ENCODE results near the gene LPIN1. TPM values are rescaled to one million over a fixed set of nuclear protein-coding genes. Genes with fewer than 3 reads are reported as not detected.
"Not testable (repeated sequence)": the region's sequence is repeated elsewhere in the genome, so short reads cannot be mapped to it uniquely, and the experiment has no call there.

Gene LPIN1
- total RNA-seq, 1 donor from 2014 or later: 23.4 TPM

DNA sequence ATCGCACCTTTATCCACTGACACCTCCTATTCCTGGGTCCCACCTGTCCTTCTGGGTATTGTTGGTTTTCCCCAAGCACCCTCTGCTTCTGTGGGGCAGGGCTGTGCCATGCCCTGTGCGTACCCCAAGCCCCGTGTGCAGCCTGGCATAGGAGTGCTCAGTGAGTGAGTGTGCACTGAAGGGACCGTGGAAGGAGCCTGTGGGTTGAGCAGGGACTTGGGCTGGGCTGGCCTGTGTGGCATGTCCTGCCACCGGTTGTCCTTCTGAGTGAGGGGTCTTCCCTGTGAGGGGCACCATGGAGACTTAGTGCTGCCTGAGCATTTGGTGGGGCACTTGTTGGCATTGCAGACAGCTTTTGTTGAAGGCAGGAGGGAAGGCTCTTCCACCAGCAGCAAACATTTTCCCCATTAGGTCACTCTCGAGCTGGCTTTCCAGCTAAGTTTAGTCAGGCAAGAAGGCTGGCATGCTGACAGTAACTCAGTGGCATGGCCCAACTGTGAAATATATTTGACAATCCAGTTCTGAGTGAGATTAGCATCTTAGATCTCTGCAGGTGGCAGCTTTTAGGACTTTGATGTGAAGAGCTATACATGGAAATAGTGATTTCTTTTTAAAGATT lies 64.7 kb downstream of the LPIN1 start:
- Histone ChIP-seq H3K9ac (ENCODE audit: low read length) (no peak overlapping the region), H3K27me3 (ENCODE audit: insufficient read depth, low read length) (no peaks in the 10 kb centered on the region), H3K4me2 (ENCODE audit: low read length) (no peak overlapping the region), H3K4me1 (ENCODE audit: insufficient read depth, low read length) (no peaks in the 10 kb centered on the region), H3K27ac (ENCODE audit: low read depth, low read length) (no peak overlapping the region), H3K79me2 (ENCODE audit: insufficient read depth, low read length) (no peaks in the 10 kb centered on the region), H3K4me3 (ENCODE audit: insufficient read depth, low read depth, low read length) (no peak overlapping the region), H3K36me3 (ENCODE audit: insufficient read depth, low read length) (peaks cover 20% of the 10 kb centered on the region), H2AFZ (ENCODE audit: low read depth, low read length) (no peak overlapping the region), H4K20me1 (ENCODE audit: insufficient read depth, low read length) (peaks cover 21% of the 10 kb centered on the region), H3K9me3 (ENCODE audit: insufficient read depth, low read depth, low read length) (no peaks in the 10 kb centered on the region)
- no peak for TF ChIP-seq EZH2 (IDR thresholded peaks at IDR 0.05; ENCODE audit: insufficient read depth, low read length)
- TF ChIP-seq, protein P1, sequence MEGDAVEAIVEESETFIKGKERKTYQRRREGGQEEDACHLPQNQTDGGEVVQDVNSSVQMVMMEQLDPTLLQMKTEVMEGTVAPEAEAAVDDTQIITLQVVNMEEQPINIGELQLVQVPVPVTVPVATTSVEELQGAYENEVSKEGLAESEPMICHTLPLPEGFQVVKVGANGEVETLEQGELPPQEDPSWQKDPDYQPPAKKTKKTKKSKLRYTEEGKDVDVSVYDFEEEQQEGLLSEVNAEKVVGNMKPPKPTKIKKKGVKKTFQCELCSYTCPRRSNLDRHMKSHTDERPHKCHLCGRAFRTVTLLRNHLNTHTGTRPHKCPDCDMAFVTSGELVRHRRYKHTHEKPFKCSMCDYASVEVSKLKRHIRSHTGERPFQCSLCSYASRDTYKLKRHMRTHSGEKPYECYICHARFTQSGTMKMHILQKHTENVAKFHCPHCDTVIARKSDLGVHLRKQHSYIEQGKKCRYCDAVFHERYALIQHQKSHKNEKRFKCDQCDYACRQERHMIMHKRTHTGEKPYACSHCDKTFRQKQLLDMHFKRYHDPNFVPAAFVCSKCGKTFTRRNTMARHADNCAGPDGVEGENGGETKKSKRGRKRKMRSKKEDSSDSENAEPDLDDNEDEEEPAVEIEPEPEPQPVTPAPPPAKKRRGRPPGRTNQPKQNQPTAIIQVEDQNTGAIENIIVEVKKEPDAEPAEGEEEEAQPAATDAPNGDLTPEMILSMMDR (IDR thresholded peaks at IDR 0.05; ENCODE audit: insufficient read depth, low read depth, low read length): no peak
- no peaks in the 10 kb centered on the region for H3K4me1 Mint-ChIP-seq (ENCODE audit: low read depth, unreplicated experiment)
- peaks cover 40% of the 10 kb centered on the region for H3K36me3 Mint-ChIP-seq (ENCODE audit: low read depth, unreplicated experiment)
- DNase-seq (ENCODE audit: low read depth) (no peak), FAIRE-seq (no peak)
- H3K9me3 Mint-ChIP-seq (ENCODE audit: unreplicated experiment): peaks cover 2% of the 10 kb centered on the region
- H3K27me3 Mint-ChIP-seq (ENCODE audit: low read depth, unreplicated experiment): no peaks in the 10 kb centered on the region
- H3K27ac Mint-ChIP-seq (ENCODE audit: unreplicated experiment): no peak overlapping the region
- no peak overlapping the region for H3K4me3 Mint-ChIP-seq (ENCODE audit: unreplicated experiment)

DNA sequence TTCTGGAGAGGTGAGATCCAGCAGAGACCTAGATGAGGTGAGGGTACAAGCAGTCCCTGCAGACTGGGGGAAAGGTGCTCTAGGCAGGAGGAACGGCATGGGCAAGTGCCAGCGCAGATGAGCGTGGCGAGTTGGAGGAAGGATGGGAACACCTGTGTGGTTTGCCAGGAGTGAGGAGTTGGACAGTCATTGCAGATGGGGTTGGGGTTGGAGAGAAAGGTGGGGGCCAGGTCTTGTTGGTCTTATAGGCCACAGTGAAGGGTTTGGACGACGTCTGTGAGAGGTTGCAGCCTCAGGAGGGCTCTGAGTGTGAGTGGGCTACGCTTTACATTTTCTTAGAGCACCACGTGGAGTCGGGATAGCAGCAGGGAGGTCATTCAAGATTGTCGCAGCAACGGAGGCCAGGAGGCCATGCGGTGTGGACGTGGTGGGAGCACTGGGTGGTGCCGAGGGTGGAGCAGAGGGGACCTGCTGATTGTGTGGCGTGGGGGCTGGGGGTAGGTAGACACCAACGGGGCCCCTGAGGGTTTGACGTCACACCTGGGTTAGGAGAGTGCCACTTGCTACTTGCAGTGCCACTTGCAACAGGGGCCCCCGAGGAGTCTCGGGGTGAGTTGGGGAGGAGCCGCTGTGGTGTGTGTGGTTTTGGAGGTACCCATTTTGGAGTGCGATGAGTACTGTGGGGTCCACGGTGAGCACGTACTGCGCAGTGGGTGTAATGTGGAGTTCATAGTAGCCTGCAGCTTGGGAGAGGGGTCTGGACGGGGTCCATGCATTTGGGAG lies 66.2 kb downstream of the LPIN1 start:
- Histone ChIP-seq H3K36me3 (ENCODE audit: insufficient read depth, low read length) (peaks cover 17% of the 10 kb centered on the region), H3K79me2 (ENCODE audit: insufficient read depth, low read length) (no peaks in the 10 kb centered on the region), H3K27me3 (ENCODE audit: insufficient read depth, low read length) (no peaks in the 10 kb centered on the region), H3K4me2 (ENCODE audit: low read length) (no peak overlapping the region), H3K4me3 (ENCODE audit: insufficient read depth, low read depth, low read length) (no peak overlapping the region), H2AFZ (ENCODE audit: low read depth, low read length) (no peak overlapping the region), H3K9ac (ENCODE audit: low read length) (no peak overlapping the region), H3K4me1 (ENCODE audit: insufficient read depth, low read length) (no peaks in the 10 kb centered on the region), H3K9me3 (ENCODE audit: insufficient read depth, low read depth, low read length) (no peaks in the 10 kb centered on the region), H3K27ac (ENCODE audit: low read depth, low read length) (no peak overlapping the region), H4K20me1 (ENCODE audit: insufficient read depth, low read length) (peaks cover 21% of the 10 kb centered on the region)
- FAIRE-seq (no peak), DNase-seq (ENCODE audit: low read depth) (no peak)
- no peak overlapping the region for H3K4me3 Mint-ChIP-seq (ENCODE audit: unreplicated experiment)
- H3K27ac Mint-ChIP-seq (ENCODE audit: unreplicated experiment): no peak overlapping the region
- peaks cover 2% of the 10 kb centered on the region for H3K9me3 Mint-ChIP-seq (ENCODE audit: unreplicated experiment)
- H3K27me3 Mint-ChIP-seq (ENCODE audit: low read depth, unreplicated experiment): no peaks in the 10 kb centered on the region
- TF ChIP-seq, protein P1 (IDR thresholded peaks at IDR 0.05; ENCODE audit: insufficient read depth, low read depth, low read length): no peak
- no peak for TF ChIP-seq EZH2 (IDR thresholded peaks at IDR 0.05; ENCODE audit: insufficient read depth, low read length)
- peaks cover 44% of the 10 kb centered on the region for H3K36me3 Mint-ChIP-seq (ENCODE audit: low read depth, unreplicated experiment)
- H3K4me1 Mint-ChIP-seq (ENCODE audit: low read depth, unreplicated experiment): no peaks in the 10 kb centered on the region

DNA sequence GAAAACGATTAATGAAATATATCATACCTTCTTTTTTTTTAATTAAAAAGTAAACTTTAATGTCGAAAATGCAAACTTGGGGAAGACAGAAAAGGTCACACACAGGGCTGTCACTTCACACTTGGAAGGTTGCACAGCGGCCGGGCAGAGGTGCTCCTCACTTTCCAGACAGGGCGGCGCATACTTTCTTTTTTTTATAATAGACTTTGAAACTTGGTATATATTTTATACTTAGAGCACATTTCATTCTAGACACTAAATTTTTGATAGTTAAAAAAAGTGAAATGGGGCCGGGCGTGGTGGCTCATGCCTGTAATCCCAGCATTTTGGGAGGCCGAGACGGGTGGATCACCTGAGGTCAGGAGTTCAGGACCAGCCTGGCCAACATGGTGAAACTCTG lies 66.9 kb downstream of the LPIN1 start:
- H3K9me3 Mint-ChIP-seq (ENCODE audit: unreplicated experiment); H3K27me3 Mint-ChIP-seq (ENCODE audit: low read depth, unreplicated experiment); H2AFZ ChIP-seq (ENCODE audit: low read depth, low read length); H3K4me2 ChIP-seq (ENCODE audit: low read length); H3K4me1 ChIP-seq (ENCODE audit: insufficient read depth, low read length); H3K9ac ChIP-seq (ENCODE audit: low read length); H3K4me3 ChIP-seq (ENCODE audit: insufficient read depth, low read depth, low read length); H3K27ac Mint-ChIP-seq (ENCODE audit: unreplicated experiment); DNase-seq (ENCODE audit: low read depth); H3K27me3 ChIP-seq (ENCODE audit: insufficient read depth, low read length); H3K4me1 Mint-ChIP-seq (ENCODE audit: low read depth, unreplicated experiment); H3K36me3 ChIP-seq (ENCODE audit: insufficient read depth, low read length); FAIRE-seq; H3K27ac ChIP-seq (ENCODE audit: low read depth, low read length); H3K9me3 ChIP-seq (ENCODE audit: insufficient read depth, low read depth, low read length); H3K4me3 Mint-ChIP-seq (ENCODE audit: unreplicated experiment); H3K79me2 ChIP-seq (ENCODE audit: insufficient read depth, low read length): not testable (repeated sequence)
- H3K36me3 Mint-ChIP-seq (ENCODE audit: low read depth, unreplicated experiment): peaks cover 38% of the 10 kb centered on the region
- H4K20me1 ChIP-seq (ENCODE audit: insufficient read depth, low read length): peaks cover 21% of the 10 kb centered on the region
